Ishikawa (cell line): ENCODE measurements around the gene JADE1.

Experiments used
- EP300 ChIP-seq: IDR thresholded peaks from 2 replicates; pipeline ENCODE4 v1.6.1; 2012; ENCODE audit warnings: borderline replicate concordance
- TCF12 ChIP-seq: IDR thresholded peaks from 2 replicates; pipeline ENCODE4 v1.6.1; 2012; ENCODE audit warnings: low read depth
- TF ChIP-seq, protein P1 (sequence below): IDR thresholded peaks from 2 replicates; pipeline ENCODE4 v1.6.1; 2012

DNA sequence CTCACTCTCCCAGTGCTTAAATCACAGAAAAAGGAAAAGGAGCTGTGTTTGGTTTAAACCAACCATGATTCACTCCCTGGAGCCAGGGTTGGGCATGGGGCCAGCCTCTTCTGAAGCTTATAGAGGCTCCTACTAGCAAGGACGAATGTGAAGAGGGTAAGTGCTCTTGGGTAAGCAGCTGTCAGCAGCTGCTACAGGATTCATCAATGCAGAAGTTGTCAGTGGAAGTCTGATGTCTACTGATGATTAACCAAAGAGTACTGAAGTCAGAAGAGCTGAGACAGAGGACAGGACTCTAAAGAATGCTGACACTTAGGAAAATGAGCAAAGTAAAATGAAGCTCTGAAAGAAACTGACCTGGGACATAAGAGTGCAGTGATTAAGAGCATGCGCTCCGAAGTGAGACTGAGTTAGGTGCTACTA lies 32.7 kb upstream of the JADE1 start:
- TF ChIP-seq, protein P1, sequence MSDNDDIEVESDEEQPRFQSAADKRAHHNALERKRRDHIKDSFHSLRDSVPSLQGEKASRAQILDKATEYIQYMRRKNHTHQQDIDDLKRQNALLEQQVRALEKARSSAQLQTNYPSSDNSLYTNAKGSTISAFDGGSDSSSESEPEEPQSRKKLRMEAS, result no peak
- TF ChIP-seq EP300 (no peak), TCF12 (no peak)
